Measurements from ENCODE around the gene CCDC198.

Gene CCDC198

GRCh38 chr14:57493467-57494181 is at the start of gene CCDC198:
CCDC198 (minus strand) TSS chr14:57493857; CDS start chr14:57493715, 142 bp downstream.
- no peak for FAIRE-seq

- FAIRE-seq: no peak
Observed at GRCh38 chr14:57533214-57533613, 39.6 kb upstream of the CCDC198 start.

GRCh38 chr14:57530571-57530970 is 36.9 kb upstream of the CCDC198 start:
- FAIRE-seq: no peak

- FAIRE-seq: no peak
Observed at GRCh38 chr14:57526942-57527341, 33.3 kb upstream of the CCDC198 start.

- no peak for FAIRE-seq
Observed at GRCh38 chr14:57519043-57519442, 25.4 kb upstream of the CCDC198 start.

GRCh38 chr14:57512220-57512619 is 18.6 kb upstream of the CCDC198 start:
- no peak for FAIRE-seq

- no peak for FAIRE-seq
Observed at GRCh38 chr14:57508756-57509155, 15.1 kb upstream of the CCDC198 start.

- FAIRE-seq: no peak
Observed at GRCh38 chr14:57502586-57503254, 9.1 kb upstream of the CCDC198 start.

GRCh38 chr14:57501039-57501557 is 7.4 kb upstream of the CCDC198 start:
- no peak for FAIRE-seq

GRCh38 chr14:57498659-57499058 is 5.0 kb upstream of the CCDC198 start:
- peak; percentile 93 for FAIRE-seq

GRCh38 chr14:57498035-57498434 is 4.4 kb upstream of the CCDC198 start:
- FAIRE-seq: no peak

- FAIRE-seq: no peak
Observed at GRCh38 chr14:57495416-57495815, 1.8 kb upstream of the CCDC198 start.

GRCh38 chr14:57492859-57493258 is 798 bp downstream of the CCDC198 start:
- FAIRE-seq: no peak

GRCh38 chr14:57491640-57492039 is 2.0 kb downstream of the CCDC198 start:
- FAIRE-seq: no peak

- no peak for FAIRE-seq
Observed at GRCh38 chr14:57487771-57488170, 5.9 kb downstream of the CCDC198 start.

GRCh38 chr14:57486767-57487379 is 6.8 kb downstream of the CCDC198 start:
- FAIRE-seq: peak; percentile 72

- FAIRE-seq: no peak
Observed at GRCh38 chr14:57485635-57486034, 8.0 kb downstream of the CCDC198 start.

GRCh38 chr14:57482120-57482519 is 11.5 kb downstream of the CCDC198 start:
- FAIRE-seq: no peak

GRCh38 chr14:57480051-57480450 is 13.6 kb downstream of the CCDC198 start:
- FAIRE-seq: no peak

- no peak for FAIRE-seq
Observed at GRCh38 chr14:57479197-57479596, 14.5 kb downstream of the CCDC198 start.

GRCh38 chr14:57478050-57478449 is 15.6 kb downstream of the CCDC198 start:
- FAIRE-seq: no peak

- no peak for FAIRE-seq
Observed at GRCh38 chr14:57470909-57471308, 22.7 kb downstream of the CCDC198 start.

GRCh38 chr14:57464008-57464730 is 29.5 kb downstream of the CCDC198 start:
- FAIRE-seq: no peak
